GM12878 (cell line): ENCODE data around the gene GPC5. TPM values are rescaled to one million over a fixed set of nuclear protein-coding genes. Genes with fewer than 3 reads are reported as not detected.

ENCODE experiments used
- ATAC-seq: fragments of 200-7000 bp; cut with Tn5 transposase; 3 replicates; pipeline ENCODE4 v1.9.1; 2020; ENCODE audit warnings: mild to moderate bottlenecking, moderate library complexity
- BruUV-seq: library from RNA; stranded (reverse); fragments of 400-500 nt; replicated peaks from 2 replicates; lab custom pipeline; 2021; lab: Mats Ljungman, UMichigan
- CTCF ChIA-PET: fragments of 300-600 bp; sonication (Branson Sonifier 250); formaldehyde crosslinking; extraction: SDS; loops from one replicate; lab custom pipeline; 2021; ENCODE audit warnings: inconsistent platforms; lab: Yijun Ruan, JAX
- POLR2A ChIA-PET: fragments of 350-600 bp; formaldehyde crosslinking; extraction: SDS; loops from one replicate; lab custom pipeline; 2021; ENCODE audit warnings: inconsistent platforms; lab: Charles Lee
- RAD21 ChIA-PET: fragments of 300-600 bp; sonication (Branson Sonifier 250); formaldehyde crosslinking; loops from one replicate; lab custom pipeline; 2023; ENCODE audit warnings: antibody characterized with exemption; ENCODE audit not compliant: unreplicated experiment; lab: Charles Lee
- SMC1A ChIA-PET: fragments of 300-600 bp; sonication (Branson Sonifier 250); formaldehyde crosslinking; loops from one replicate; lab custom pipeline; 2023; ENCODE audit not compliant: unreplicated experiment, uncharacterized antibody; lab: Charles Lee
- DNase-seq: peaks from one replicate; pipeline ENCODE4 v3.0.0-alpha.2; 2011; ENCODE audit warnings: low read depth, low spot score
- FAIRE-seq: peaks from 3 replicates; lab custom pipeline; 2011; peaks lifted over from hg19 to GRCh38; lab: Jason Lieb, UNC
- H2AFZ ChIP-seq: 2 replicates; pipeline ENCODE4 v1.6.0; 2011; ENCODE audit warnings: low read depth, low read length, control low read depth; ENCODE audit not compliant: control insufficient read depth
- H3K27ac ChIP-seq: 2 replicates; pipeline ENCODE4 v1.5.1; 2011; ENCODE audit warnings: control low read depth; ENCODE audit not compliant: control insufficient read depth, insufficient read depth
- H3K27me3 ChIP-seq, 2 experiments: replicated peaks in 1 of 2; 2 replicates each; pipeline versions ENCODE4 v1.6.0 to v1.6.1; 2011; ENCODE audit warnings: low read length in 1 of 2; ENCODE audit not compliant: control insufficient read depth in 2 of 2, insufficient read depth in 2 of 2
- H3K36me3 ChIP-seq, 2 experiments: 2 replicates each; pipeline ENCODE4 v1.5.1; 2011; ENCODE audit warnings: low read length in 1 of 2; ENCODE audit not compliant: control insufficient read depth in 2 of 2, insufficient read depth in 2 of 2
- H3K4me1 ChIP-seq: 2 replicates; pipeline ENCODE4 v1.6.1; 2011; ENCODE audit warnings: mild to moderate bottlenecking, low read length, moderate library complexity, mixed read lengths; ENCODE audit not compliant: control insufficient read depth, insufficient read depth
- H3K4me2 ChIP-seq: 2 replicates; pipeline ENCODE4 v1.6.0; 2011; ENCODE audit warnings: control low read depth; ENCODE audit not compliant: control insufficient read depth, insufficient read depth
- H3K4me3 ChIP-seq: fragments of 200-600 bp; sonication (generic); 2 replicates; pipeline ENCODE4 v1.5.1; 2016
- H3K79me2 ChIP-seq: 2 replicates; pipeline ENCODE4 v1.6.0; 2011; ENCODE audit warnings: low read length; ENCODE audit not compliant: control insufficient read depth, insufficient read depth
- H3K9ac ChIP-seq: 2 replicates; pipeline ENCODE4 v1.8.0; 2011; ENCODE audit warnings: low read length, control low read depth, mixed read lengths; ENCODE audit not compliant: control insufficient read depth, insufficient read depth
- H3K9me3 ChIP-seq: replicated peaks from 3 replicates; pipeline ENCODE4 v1.5.1; 2011; ENCODE audit warnings: mild to moderate bottlenecking, low read length; ENCODE audit not compliant: control insufficient read depth, insufficient read depth
- H4K20me1 ChIP-seq: 2 replicates; pipeline ENCODE4 v1.6.0; 2011; ENCODE audit not compliant: control insufficient read depth, insufficient read depth
- BACH1 ChIP-seq: fragments of 450-650 bp; IDR thresholded peaks from 2 replicates; pipeline ENCODE4 v1.6.1; 2017; ENCODE audit warnings: mild to moderate bottlenecking, borderline replicate concordance
- BCL11A ChIP-seq: IDR thresholded peaks from 2 replicates; pipeline ENCODE4 v1.6.1; 2011; ENCODE audit warnings: low read depth, low read length
- EED ChIP-seq: sonication (generic); IDR thresholded peaks from 2 replicates; pipeline ENCODE4 v1.6.1; 2016; ENCODE audit warnings: antibody characterized with exemption, low read depth
- ETV6 ChIP-seq, 2 experiments: fragments of 450-650 bp in 1 of 2; IDR thresholded peaks in 1 of 2; conservative IDR thresholded peaks in 1 of 2; 2 replicates each; pipeline ENCODE4 v1.6.1; 2014; ENCODE audit warnings: antibody characterized with exemption in 1 of 2, borderline replicate concordance in 1 of 2, low read depth in 1 of 2, mild to moderate bottlenecking in 1 of 2, moderate library complexity in 1 of 2
- KAT2A ChIP-seq: conservative IDR thresholded peaks from 2 replicates; pipeline ENCODE4 v1.6.1; 2011; ENCODE audit warnings: low read depth, low read length; ENCODE audit not compliant: control insufficient read depth
- KDM1A ChIP-seq: fragments of 200-600 bp; sonication (generic); IDR thresholded peaks from 2 replicates; pipeline ENCODE4 v1.6.1; 2016; ENCODE audit warnings: borderline replicate concordance
- MXI1 ChIP-seq: fragments of 150-350 bp; IDR thresholded peaks from 2 replicates; pipeline ENCODE4 v1.6.1; 2011; ENCODE audit warnings: low read depth, mild to moderate bottlenecking, inconsistent platforms, low read length, improper control_type of control experiment
- PAX5 ChIP-seq: IDR thresholded peaks from 2 replicates; pipeline ENCODE4 v1.6.1; 2011; ENCODE audit warnings: low read depth, low read length, borderline replicate concordance
- POLR2AphosphoS2 ChIP-seq: IDR thresholded peaks from 2 replicates; pipeline ENCODE4 v1.6.1; 2011; ENCODE audit warnings: low read depth, mild to moderate bottlenecking, low read length, improper control_type of control experiment, moderate library complexity
- SIX5 ChIP-seq: IDR thresholded peaks from 2 replicates; pipeline ENCODE4 v1.6.1; 2011; ENCODE audit warnings: mild to moderate bottlenecking, low read depth, low read length, moderate library complexity; ENCODE audit not compliant: severe bottlenecking
- SREBF1 ChIP-seq: IDR thresholded peaks from 2 replicates; pipeline ENCODE4 v1.6.1; 2012; ENCODE audit warnings: mild to moderate bottlenecking, low read length
- TCF12 ChIP-seq: IDR thresholded peaks from 2 replicates; pipeline ENCODE4 v1.6.1; 2011; ENCODE audit warnings: low read depth, mild to moderate bottlenecking, low read length
- WGBS: methylation state at CpG from one replicate; pipeline ENCODE4 v1.1.6; 2016; ENCODE audit warnings: low lambda C conversion rate; ENCODE audit not compliant: insufficient replicate concordance, insufficient coverage; ENCODE audit errors: missing lambda C conversion rate; 5-methylcytosine and 5-hydroxymethylcytosine counted together
- in situ Hi-C: fragments of 300-500 bp; cut with MboI; formaldehyde crosslinking; loops from 9 replicates; pipeline ENCODE4 v1.14.3; 2018; ENCODE audit warnings: mixed read lengths
- intact Hi-C: fragments of 100-400 bp; cut with micrococcal nuclease; formaldehyde crosslinking; loops from one replicate; pipeline ENCODE4 v1.14.2; 2022; ENCODE audit not compliant: unreplicated experiment
- polyA plus RNA-seq, 11 experiments: library from polyadenylated mRNA; depleted of rRNA in 4 of 11; unstranded in 6 of 11; stranded (reverse) in 5 of 11; fragments of >200 nt; fragmentation: Nextera tagmentation in 4 of 11; fragmentation: Illumina TruSeq in 1 of 11; extraction: Ambion mirVana in 4 of 11; extraction: Trizol in 1 of 11; gene quantifications; 1 replicate in 1 of 11; 2 replicates in 10 of 11; pipeline versions ENCODE4 v1.2.1 to v1.2.3, GENCODE V29; 2011 to 2016; ENCODE audit warnings: inconsistent platforms in 2 of 11, missing spikeins in 2 of 11, low read depth in 1 of 11
- total RNA-seq, 4 experiments: library from RNA; depleted of rRNA in 3 of 4; stranded (reverse); fragments of >200 nt in 3 of 4; fragmentation: Illumina TruSeq in 1 of 4; extraction: Trizol in 1 of 4; gene quantifications; 2 replicates each; pipeline versions ENCODE4 v1.2.1 to v1.2.3, GENCODE V29; 2013 to 2021
- TF ChIP-seq, protein P1 (sequence below): IDR thresholded peaks from 2 replicates; pipeline ENCODE4 v1.6.1; 2012; ENCODE audit warnings: low read depth, low read length, improper control_type of control experiment

Gene GPC5
- total and polyA plus RNA-seq, 10 of the 15 experiments (the other 5 are each of a cell fraction or from before 2014, with no cell fraction given): 0.05 to 0.87 (median 0.44) TPM; not detected in 1

DNA sequence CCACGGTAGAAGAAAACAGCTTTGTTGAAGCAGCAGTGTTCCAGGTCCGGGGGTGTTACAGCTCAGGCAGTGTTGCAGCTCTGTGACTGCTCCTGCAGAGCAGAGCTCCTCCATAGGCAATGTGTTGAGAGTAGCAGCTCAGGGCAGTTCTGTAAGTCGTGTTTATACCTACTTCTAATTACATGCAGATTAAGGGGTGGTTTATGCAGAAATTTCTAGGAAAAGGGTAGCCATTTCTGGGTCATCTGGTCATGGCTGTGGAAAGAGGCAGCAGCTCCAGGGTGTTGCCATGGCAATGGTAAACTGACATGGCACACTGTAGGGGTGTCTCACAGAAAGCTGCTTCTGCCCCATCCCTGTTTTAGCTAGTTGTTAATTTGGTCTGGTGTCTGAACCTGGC lies 316.4 kb downstream of the GPC5 start:
- Histone ChIP-seq H2AFZ (no peak overlapping the region), H3K36me3 (no peaks in the 10 kb centered on the region), H3K9ac (no peak overlapping the region), H3K27me3 (peaks cover 0 to 3% of the 10 kb centered on the region in 2 experiments; a peak in 1 of 4 replicates), H3K27ac (no peak overlapping the region), H3K9me3 (no peaks in the 10 kb centered on the region), H3K79me2 (no peaks in the 10 kb centered on the region), H3K4me2 (no peak overlapping the region), H3K4me1 (no peaks in the 10 kb centered on the region), H3K4me3 (no peak overlapping the region), H4K20me1 (no peaks in the 10 kb centered on the region)
- SMC1A ChIA-PET: no interaction called here
- intact Hi-C loops (no loop called here), in situ Hi-C loops (loop anchor here (5.0 kb wide), 1 partner anchor 338 kb away; no protein-coding TSS in a partner anchor)
- 28% methylated on average over 3 of the region's 3 CpGs for WGBS
- ATAC-seq: no peak
- FAIRE-seq: no peak
- CTCF ChIA-PET: interaction anchor here (1.2 kb wide), 1 partner anchor 68 kb away, joined by 3 read pairs; no protein-coding TSS in a partner anchor
- TF ChIP-seq BCL11A: no peak
- no peak for TF ChIP-seq SIX5
- no peak for TF ChIP-seq KDM1A
- no peak for TF ChIP-seq MXI1
- no peak for TF ChIP-seq PAX5
- TF ChIP-seq, protein P1, sequence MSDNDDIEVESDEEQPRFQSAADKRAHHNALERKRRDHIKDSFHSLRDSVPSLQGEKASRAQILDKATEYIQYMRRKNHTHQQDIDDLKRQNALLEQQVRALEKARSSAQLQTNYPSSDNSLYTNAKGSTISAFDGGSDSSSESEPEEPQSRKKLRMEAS: no peak
- no peak for TF ChIP-seq EED
- no peak for TF ChIP-seq POLR2AphosphoS2
- TF ChIP-seq KAT2A: no peak
- TF ChIP-seq ETV6 (conservative IDR thresholded peaks at IDR 0.05 in 1 of 2, IDR thresholded peaks at IDR 0.05 in 1 of 2; ENCODE audit: borderline replicate concordance in 1 of 2, low read depth in 1 of 2): no peak
- TF ChIP-seq SREBF1: no peak
- no peak for TF ChIP-seq BACH1
- no peak for TF ChIP-seq TCF12
- no TSS peak for BruUV-seq
- RAD21 ChIA-PET: no interaction called here
- DNase-seq: no peak
- POLR2A ChIA-PET: no interaction called here
